ENCODE data around the gene ZNF613. TPM values are rescaled to one million over a fixed set of nuclear protein-coding genes. Genes with fewer than 3 reads are reported as not detected.

ZNF613 gene
- total and polyA plus RNA-seq, 2 experiments from 2014 or later = 5.2 to 6.5 TPM

- no peaks in the 10 kb centered on the region for H3K27me3 ChIP-seq
- WGBS (ENCODE audit: low lambda C conversion rate, missing lambda C conversion rate) = 51% methylated on average over 56 of the region's 56 CpGs
- H3K4me3 ChIP-seq = peak within 1 kb of the TSS; percentile 21
- H3K79me2 ChIP-seq = no peaks in the 10 kb centered on the region
- H2AFZ ChIP-seq = peak within 1 kb of the TSS; percentile 49
- no peaks in the 10 kb centered on the region for H3K4me1 ChIP-seq (ENCODE audit: insufficient read depth)
- TF ChIP-seq EZH2phosphoT487 (IDR thresholded peaks at IDR 0.05; ENCODE audit: low read depth, severe bottlenecking, unreplicated experiment) (no peak), EZH2 (IDR thresholded peaks at IDR 0.05; ENCODE audit: borderline replicate concordance) (no peak)
- TF ChIP-seq, protein P1, sequence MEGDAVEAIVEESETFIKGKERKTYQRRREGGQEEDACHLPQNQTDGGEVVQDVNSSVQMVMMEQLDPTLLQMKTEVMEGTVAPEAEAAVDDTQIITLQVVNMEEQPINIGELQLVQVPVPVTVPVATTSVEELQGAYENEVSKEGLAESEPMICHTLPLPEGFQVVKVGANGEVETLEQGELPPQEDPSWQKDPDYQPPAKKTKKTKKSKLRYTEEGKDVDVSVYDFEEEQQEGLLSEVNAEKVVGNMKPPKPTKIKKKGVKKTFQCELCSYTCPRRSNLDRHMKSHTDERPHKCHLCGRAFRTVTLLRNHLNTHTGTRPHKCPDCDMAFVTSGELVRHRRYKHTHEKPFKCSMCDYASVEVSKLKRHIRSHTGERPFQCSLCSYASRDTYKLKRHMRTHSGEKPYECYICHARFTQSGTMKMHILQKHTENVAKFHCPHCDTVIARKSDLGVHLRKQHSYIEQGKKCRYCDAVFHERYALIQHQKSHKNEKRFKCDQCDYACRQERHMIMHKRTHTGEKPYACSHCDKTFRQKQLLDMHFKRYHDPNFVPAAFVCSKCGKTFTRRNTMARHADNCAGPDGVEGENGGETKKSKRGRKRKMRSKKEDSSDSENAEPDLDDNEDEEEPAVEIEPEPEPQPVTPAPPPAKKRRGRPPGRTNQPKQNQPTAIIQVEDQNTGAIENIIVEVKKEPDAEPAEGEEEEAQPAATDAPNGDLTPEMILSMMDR (IDR thresholded peaks at IDR 0.05; ENCODE audit: poor library complexity) = no peak
- H3K9me3 ChIP-seq (ENCODE audit: low read depth) = peaks cover 48% of the 10 kb centered on the region
- peak; percentile 81 for DNase-seq (ENCODE audit: low spot score)
- H3K27ac ChIP-seq = peak within 1 kb of the TSS; percentile 77
- H4K20me1 ChIP-seq (ENCODE audit: insufficient read depth, poor library complexity, severe bottlenecking) = no peaks in the 10 kb centered on the region
- no peaks in the 10 kb centered on the region for H3K9me2 ChIP-seq (replicated peaks; ENCODE audit: insufficient read depth)
- H3K4me2 ChIP-seq = peak within 1 kb of the TSS; percentile 72
- H3K36me3 ChIP-seq (replicated peaks; ENCODE audit: insufficient read depth, low read depth) = peaks cover 14% of the 10 kb centered on the region
Observed at GRCh38 chr19:51887522-51888498, 39.5 kb upstream of the ZNF613 start, which contains the start of gene ZNF577. Gene ZNF577 (minus strand): TSS chr19:51887951. CDS start chr19:51880382, 7,569 bp downstream.

GRCh38 chr19:51889934-51890333, 37.3 kb upstream of the ZNF613 start:
- Histone ChIP-seq H3K27ac (no peak overlapping the region), H3K4me1 (ENCODE audit: insufficient read depth) (no peaks in the 10 kb centered on the region), H3K36me3 (replicated peaks; ENCODE audit: insufficient read depth, low read depth) (peaks cover 26% of the 10 kb centered on the region), H4K20me1 (ENCODE audit: insufficient read depth, poor library complexity, severe bottlenecking) (no peaks in the 10 kb centered on the region), H2AFZ (no peak overlapping the region), H3K9me2 (replicated peaks; ENCODE audit: insufficient read depth) (no peaks in the 10 kb centered on the region), H3K4me3 (no peak overlapping the region), H3K4me2 (no peak overlapping the region), H3K79me2 (no peaks in the 10 kb centered on the region), H3K9me3 (ENCODE audit: low read depth) (peaks cover 64% of the 10 kb centered on the region), H3K27me3 (no peaks in the 10 kb centered on the region)
- DNase-seq (ENCODE audit: low spot score) = no peak
- TF ChIP-seq EZH2phosphoT487 (IDR thresholded peaks at IDR 0.05; ENCODE audit: low read depth, severe bottlenecking, unreplicated experiment) (no peak), EZH2 (IDR thresholded peaks at IDR 0.05; ENCODE audit: borderline replicate concordance) (no peak)
- TF ChIP-seq, protein P1 (IDR thresholded peaks at IDR 0.05; ENCODE audit: poor library complexity) = no peak

DNA sequence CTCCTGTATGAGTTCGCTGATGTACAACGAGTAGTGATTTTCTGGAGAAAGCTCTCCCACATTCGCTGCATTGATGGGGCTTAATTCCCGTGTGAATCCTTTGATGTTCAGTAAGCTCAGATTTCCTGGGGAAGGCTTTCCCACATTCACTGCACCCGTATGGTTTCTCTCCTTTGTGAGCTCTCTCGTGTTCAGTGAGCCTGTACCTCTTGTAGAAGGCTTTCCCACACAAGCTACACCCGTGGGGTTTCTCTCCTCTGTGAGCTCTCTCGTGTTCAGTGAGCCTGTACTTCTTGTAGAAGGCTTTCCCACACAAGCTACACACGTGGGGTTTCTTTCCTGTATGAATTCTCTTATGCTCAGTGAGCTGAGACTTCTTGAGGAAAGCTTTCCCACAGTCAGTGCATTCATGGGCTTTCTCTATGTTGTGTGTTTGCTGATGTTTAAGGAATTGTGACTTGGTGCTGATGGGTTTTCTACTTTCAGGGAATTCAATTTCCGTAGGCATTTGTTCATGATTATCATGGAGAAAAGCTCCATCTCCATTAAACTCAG, 36.0 kb upstream of the ZNF613 start:
- Histone ChIP-seq H2AFZ (no peak overlapping the region), H3K79me2 (no peaks in the 10 kb centered on the region), H3K4me2 (no peak overlapping the region), H3K27me3 (no peaks in the 10 kb centered on the region), H3K36me3 (replicated peaks; ENCODE audit: insufficient read depth, low read depth) (peaks cover 30% of the 10 kb centered on the region), H3K4me1 (ENCODE audit: insufficient read depth) (no peaks in the 10 kb centered on the region), H3K27ac (no peak overlapping the region), H3K9me2 (replicated peaks; ENCODE audit: insufficient read depth) (no peaks in the 10 kb centered on the region), H3K9me3 (ENCODE audit: low read depth) (peaks cover 60% of the 10 kb centered on the region), H4K20me1 (ENCODE audit: insufficient read depth, poor library complexity, severe bottlenecking) (no peaks in the 10 kb centered on the region), H3K4me3 (no peak overlapping the region)
- TF ChIP-seq EZH2phosphoT487 (IDR thresholded peaks at IDR 0.05; ENCODE audit: low read depth, severe bottlenecking, unreplicated experiment) (no peak), EZH2 (IDR thresholded peaks at IDR 0.05; ENCODE audit: borderline replicate concordance) (no peak)
- TF ChIP-seq, protein P1 (IDR thresholded peaks at IDR 0.05; ENCODE audit: poor library complexity) = no peak
- DNase-seq (ENCODE audit: low spot score) = no peak
- 98% methylated on average over 10 of the region's 10 CpGs for WGBS (ENCODE audit: low lambda C conversion rate, missing lambda C conversion rate)

Measured in hepatocyte (in vitro differentiated cells).